Endothelial cell of umbilical vein (primary cell): Measurements from ENCODE around the gene MAL.

Experiments used
- EZH2 ChIP-seq: IDR thresholded peaks from 2 replicates; pipeline ENCODE4 v1.6.1; 2012; ENCODE audit warnings: borderline replicate concordance, low read depth, mild to moderate bottlenecking, moderate library complexity, low read length, inconsistent platforms; ENCODE audit not compliant: severe bottlenecking
- FOS ChIP-seq: IDR thresholded peaks from 2 replicates; pipeline ENCODE4 v1.6.1; 2011; ENCODE audit warnings: mild to moderate bottlenecking, low read length, moderate library complexity, borderline replicate concordance; ENCODE audit not compliant: insufficient read depth
- JUN ChIP-seq: IDR thresholded peaks from 2 replicates; pipeline ENCODE4 v1.6.1; 2011; ENCODE audit warnings: borderline replicate concordance, low read depth; ENCODE audit not compliant: insufficient read length, insufficient read depth
- MYC ChIP-seq: IDR thresholded peaks from one replicate; pipeline ENCODE4 v1.6.1; 2011; ENCODE audit warnings: mild to moderate bottlenecking, low read depth, low read length
- POLR2A ChIP-seq: IDR thresholded peaks from 2 replicates; pipeline ENCODE4 v1.6.1; 2012; ENCODE audit warnings: low read depth, mild to moderate bottlenecking, control low read depth, low read length
- POLR2AphosphoS5 ChIP-seq: IDR thresholded peaks from 2 replicates; pipeline ENCODE4 v1.6.1; 2012; ENCODE audit warnings: low read depth, mild to moderate bottlenecking, control low read depth, low read length, moderate library complexity; ENCODE audit not compliant: insufficient read depth
- TF ChIP-seq, protein P1 (sequence below), 2 donors: IDR thresholded peaks; 1 replicate in 1 of 2; 2 replicates in 1 of 2; pipeline ENCODE4 v1.5.1; 2011; ENCODE audit warnings: low read length in 2 of 2, mild to moderate bottlenecking in 2 of 2, moderate library complexity in 2 of 2, control low read depth in 1 of 2, inconsistent platforms in 1 of 2, low read depth in 1 of 2; ENCODE audit not compliant: insufficient read depth in 1 of 2; ENCODE audit errors: extremely low read depth in 1 of 2
- TF ChIP-seq, protein P2 (sequence below): IDR thresholded peaks from 2 replicates; pipeline ENCODE4 v1.6.1; 2011; ENCODE audit not compliant: insufficient read depth, insufficient read length

- TF ChIP-seq, protein P1, sequence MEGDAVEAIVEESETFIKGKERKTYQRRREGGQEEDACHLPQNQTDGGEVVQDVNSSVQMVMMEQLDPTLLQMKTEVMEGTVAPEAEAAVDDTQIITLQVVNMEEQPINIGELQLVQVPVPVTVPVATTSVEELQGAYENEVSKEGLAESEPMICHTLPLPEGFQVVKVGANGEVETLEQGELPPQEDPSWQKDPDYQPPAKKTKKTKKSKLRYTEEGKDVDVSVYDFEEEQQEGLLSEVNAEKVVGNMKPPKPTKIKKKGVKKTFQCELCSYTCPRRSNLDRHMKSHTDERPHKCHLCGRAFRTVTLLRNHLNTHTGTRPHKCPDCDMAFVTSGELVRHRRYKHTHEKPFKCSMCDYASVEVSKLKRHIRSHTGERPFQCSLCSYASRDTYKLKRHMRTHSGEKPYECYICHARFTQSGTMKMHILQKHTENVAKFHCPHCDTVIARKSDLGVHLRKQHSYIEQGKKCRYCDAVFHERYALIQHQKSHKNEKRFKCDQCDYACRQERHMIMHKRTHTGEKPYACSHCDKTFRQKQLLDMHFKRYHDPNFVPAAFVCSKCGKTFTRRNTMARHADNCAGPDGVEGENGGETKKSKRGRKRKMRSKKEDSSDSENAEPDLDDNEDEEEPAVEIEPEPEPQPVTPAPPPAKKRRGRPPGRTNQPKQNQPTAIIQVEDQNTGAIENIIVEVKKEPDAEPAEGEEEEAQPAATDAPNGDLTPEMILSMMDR (IDR thresholded peaks at IDR 0.05; ENCODE audit: extremely low read depth in 1 of 2, insufficient read depth in 1 of 2, low read depth in 1 of 2, low read length in 2 of 2): no peak
- TF ChIP-seq JUN (no peak), POLR2A (no peak), POLR2AphosphoS5 (no peak), MYC (no peak), FOS (no peak), EZH2 (no peak)
- TF ChIP-seq, protein P2, sequence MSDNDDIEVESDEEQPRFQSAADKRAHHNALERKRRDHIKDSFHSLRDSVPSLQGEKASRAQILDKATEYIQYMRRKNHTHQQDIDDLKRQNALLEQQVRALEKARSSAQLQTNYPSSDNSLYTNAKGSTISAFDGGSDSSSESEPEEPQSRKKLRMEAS: no peak
These were observed 39.9 kb upstream of the MAL start for GRCh38 chr2:94985636-94986035.
